Ovary (tissue), 9 donors: ENCODE data around the gene PRKG1. TPM values are rescaled to one million over a fixed set of nuclear protein-coding genes. Genes with fewer than 3 reads are reported as not detected.

Experiments used
- DNase-seq, 5 donors: peaks; one replicate each; pipeline ENCODE4 v3.0.0-alpha.2; 2019 to 2020
- H3K27ac ChIP-seq, 2 donors: fragments of 200-600 bp; one replicate each; pipeline versions ENCODE4 v1.5.1 to v1.8.0; 2019 to 2022
- H3K27me3 ChIP-seq: fragments of 200-600 bp; one replicate; pipeline ENCODE4 v1.8.0; 2022
- H3K36me3 ChIP-seq: fragments of 200-600 bp; sonication (generic); one replicate; pipeline ENCODE4 v1.5.1; 2019
- H3K4me1 ChIP-seq: one replicate; pipeline ENCODE4 v1.8.1; 2013; ENCODE audit warnings: mild to moderate bottlenecking, moderate library complexity; ENCODE audit not compliant: insufficient read depth
- H3K4me3 ChIP-seq: fragments of 200-600 bp; sonication (generic); one replicate; pipeline ENCODE4 v1.5.1; 2017
- H3K9me3 ChIP-seq, 2 donors: fragments of 200-600 bp in 1 of 2; sonication (generic) in 1 of 2; one replicate each; pipeline versions ENCODE4 v1.5.1 to v1.8.1; 2013 to 2019; ENCODE audit warnings: mild to moderate bottlenecking in 1 of 2, moderate library complexity in 1 of 2
- CTCF ChIP-seq, 3 donors: fragments of 450-650 bp in 2 of 3; fragments of 200-600 bp in 1 of 3; IDR thresholded peaks; one replicate each; pipeline versions ENCODE4 v1.5.1 to v1.8.0; 2016 to 2022; ENCODE audit warnings: antibody characterized with exemption in 3 of 3, mild to moderate bottlenecking in 1 of 3
- EP300 ChIP-seq: sonication (generic); formaldehyde crosslinking; IDR thresholded peaks from one replicate; pipeline ENCODE4 v1.6.1; 2017; ENCODE audit warnings: antibody characterized with exemption
- POLR2A ChIP-seq: fragments of 450-650 bp; IDR thresholded peaks from one replicate; pipeline ENCODE4 v1.6.1; 2017; ENCODE audit warnings: antibody characterized with exemption, mild to moderate bottlenecking, moderate library complexity
- WGBS, 3 donors: extraction: QIAGEN DNeasy Blood & Tissue Kit in 1 of 3; methylation state at CpG; one replicate each; pipeline versions ENCODE4 v1.1.5 to v1.1.7; 2013 to 2017; 5-methylcytosine and 5-hydroxymethylcytosine counted together
- intact Hi-C, 4 donors: fragments of 100-400 bp; cut with DNase I; formaldehyde crosslinking; loops; one replicate each; pipeline versions ENCODE4 v1.11.0 to v1.15.1; 2022 to 2023
- polyA plus RNA-seq, 2 donors: library from polyadenylated mRNA; stranded (reverse); fragments of 200-250 nt in 1 of 2; fragments of 350-450 nt in 1 of 2; fragmentation: Illumina TruSeq in 1 of 2; extraction: RNeasy Lipid Tissue Mini Kit (QIAGEN cat#74804) in 1 of 2; gene quantifications; one replicate each; pipeline ENCODE4 v1.2.3, GENCODE V29; 2013 to 2014
- total RNA-seq, 7 donors: library from RNA; depleted of rRNA in 2 of 7; stranded (reverse); fragments of >200 nt in 2 of 7; fragmentation: NEBNext Ultra II Directional in 3 of 7; extraction: Animal tissue kit (Norgen Biotek cat#: 25700) in 3 of 7; gene quantifications; one replicate each; pipeline versions ENCODE4 v1.1.0 to v1.2.4, GENCODE V29; 2016 to 2023
- donor health status: DM: no; HTN: no; CAD: no; lungs with moderate emphysema.
- donor health status: DM: no; HTN: no; CAD: no.
- donor health status: Bipolar disorder and iron deficiency.
- donor health status: DM: yes; HTN: yes; CAD: no.
- donor health status: DM: no; HTN: no; CAD: no.
- donor health status: DM: yes; HTN: yes; CAD: no.

Gene PRKG1
- total and polyA plus RNA-seq, 9 donors = 2.8 to 21.1 (median 15.7) TPM

GRCh38 chr10:51552879-51553278 is 478.6 kb downstream of the PRKG1 start:
- no peaks in the 10 kb centered on the region for H3K4me1 ChIP-seq
- H3K27me3 ChIP-seq = no peaks in the 10 kb centered on the region
- H3K27ac ChIP-seq = no peak overlapping the region
- intact Hi-C loops = no loop called here
- H3K9me3 ChIP-seq = no peaks in the 10 kb centered on the region
- no peaks in the 10 kb centered on the region for H3K36me3 ChIP-seq
- DNase-seq = no peak
- TF ChIP-seq POLR2A (no peak), EP300 (no peak), CTCF (IDR thresholded peaks at IDR 0.05) (no peak)
- H3K4me3 ChIP-seq = no peak overlapping the region

- Histone ChIP-seq H3K36me3 (no peaks in the 10 kb centered on the region), H3K4me3 (no peak overlapping the region), H3K27me3 (no peaks in the 10 kb centered on the region), H3K9me3 (no peaks in the 10 kb centered on the region), H3K27ac (no peak overlapping the region), H3K4me1 (no peaks in the 10 kb centered on the region)
- 49 to 57% (median 51%) methylated on average over 2 of the region's 2 CpGs for WGBS, 3 donors
- DNase-seq = no peak
- TF ChIP-seq POLR2A (no peak), CTCF (IDR thresholded peaks at IDR 0.05) (no peak), EP300 (no peak)
- intact Hi-C loops = no loop called here
These were observed 490.7 kb downstream of the PRKG1 start for GRCh38 chr10:51564896-51565510.

GRCh38 chr10:51567271-51567670 is 493.0 kb downstream of the PRKG1 start:
- H3K4me3 ChIP-seq = no peak overlapping the region
- intact Hi-C loops = no loop called here
- DNase-seq = no peak
- H3K27ac ChIP-seq = no peak overlapping the region
- TF ChIP-seq CTCF (IDR thresholded peaks at IDR 0.05) (no peak), EP300 (no peak), POLR2A (no peak)
- H3K27me3 ChIP-seq = no peaks in the 10 kb centered on the region
- no peaks in the 10 kb centered on the region for H3K4me1 ChIP-seq
- H3K36me3 ChIP-seq = no peaks in the 10 kb centered on the region
- no peaks in the 10 kb centered on the region for H3K9me3 ChIP-seq
- 72 to 77% (median 77%) methylated on average over 3 of the region's 3 CpGs for WGBS, 3 donors

GRCh38 chr10:51569467-51569866 is 495.2 kb downstream of the PRKG1 start:
- no peaks in the 10 kb centered on the region for H3K4me1 ChIP-seq
- no peaks in the 10 kb centered on the region for H3K36me3 ChIP-seq
- no peak overlapping the region for H3K27ac ChIP-seq
- intact Hi-C loops = no loop called here
- TF ChIP-seq CTCF (IDR thresholded peaks at IDR 0.05) = no peak
- TF ChIP-seq POLR2A = no peak
- TF ChIP-seq EP300 = no peak
- WGBS, 3 donors = 67 to 90% (median 80%) methylated on average over 3 of the region's 3 CpGs
- H3K9me3 ChIP-seq = no peaks in the 10 kb centered on the region
- no peak overlapping the region for H3K4me3 ChIP-seq
- DNase-seq = no peak
- no peaks in the 10 kb centered on the region for H3K27me3 ChIP-seq
